HepG2 (cell line): Measurements from ENCODE around the gene MBLAC1. TPM values are rescaled to one million over a fixed set of nuclear protein-coding genes. Genes with fewer than 3 reads are reported as not detected.
A peak's percentile ranks its signal among the peaks of the same experiment; 100 is the strongest.

ENCODE experiments used
- CBX5 ChIP-seq: sonication (generic); formaldehyde crosslinking; IDR thresholded peaks from 2 replicates; pipeline ENCODE4 v1.4.0; 2020; ENCODE audit warnings: missing genetic modification reagents, borderline replicate concordance
- CCAR2 ChIP-seq: fragments of 200-400 bp; formaldehyde crosslinking; optimal IDR thresholded peaks from 2 replicates; pipeline ENCODE3; 2018; ENCODE audit warnings: low read depth, mild to moderate bottlenecking, low read length, moderate library complexity
- FOSL1 ChIP-seq: sonication (generic); formaldehyde crosslinking; IDR thresholded peaks from 2 replicates; pipeline ENCODE4 v1.9.0; 2021; ENCODE audit warnings: missing genetic modification reagents, borderline replicate concordance
- MYC ChIP-seq: sonication (generic); formaldehyde crosslinking; IDR thresholded peaks from 2 replicates; pipeline ENCODE4 v1.9.0; 2021; ENCODE audit warnings: missing genetic modification reagents, borderline replicate concordance
- NFYC ChIP-seq: IDR thresholded peaks from 2 replicates; pipeline ENCODE4 v1.6.1; 2016; ENCODE audit warnings: missing genetic modification reagents, missing compliant biosample characterization
- TARDBP ChIP-seq: sonication (generic); formaldehyde crosslinking; IDR thresholded peaks from 2 replicates; pipeline ENCODE4 v1.8.0; 2022; ENCODE audit warnings: mild to moderate bottlenecking, missing genetic modification reagents
- TGIF2 ChIP-seq: IDR thresholded peaks from 2 replicates; pipeline ENCODE4 v1.6.1; 2016; ENCODE audit warnings: control low read depth, missing compliant biosample characterization
- WIZ ChIP-seq: sonication (generic); formaldehyde crosslinking; IDR thresholded peaks from 2 replicates; pipeline ENCODE4 v1.5.1; 2020; ENCODE audit warnings: mild to moderate bottlenecking, missing genetic modification reagents
- ZNF230 ChIP-seq: sonication (generic); formaldehyde crosslinking; IDR thresholded peaks from 2 replicates; pipeline ENCODE4 v1.4.0; 2020; ENCODE audit warnings: mild to moderate bottlenecking, missing genetic modification reagents
- ZNF33B ChIP-seq: sonication (generic); formaldehyde crosslinking; IDR thresholded peaks from 2 replicates; pipeline ENCODE4 v1.5.1; 2020; ENCODE audit warnings: mild to moderate bottlenecking, missing genetic modification reagents
- ZNF446 ChIP-seq: sonication (generic); formaldehyde crosslinking; IDR thresholded peaks from 2 replicates; pipeline ENCODE4 v1.5.0; 2020; ENCODE audit warnings: mild to moderate bottlenecking, missing genetic modification reagents
- ZNF607 ChIP-seq: sonication (generic); formaldehyde crosslinking; IDR thresholded peaks from 2 replicates; pipeline ENCODE4 v1.5.1; 2020; ENCODE audit warnings: missing genetic modification reagents, mild to moderate bottlenecking, borderline replicate concordance
- ZNF619 ChIP-seq: sonication (generic); formaldehyde crosslinking; IDR thresholded peaks from 2 replicates; pipeline ENCODE4 v1.4.0; 2020; ENCODE audit warnings: mild to moderate bottlenecking, missing genetic modification reagents
- ZNF777 ChIP-seq: sonication (generic); formaldehyde crosslinking; IDR thresholded peaks from 2 replicates; pipeline ENCODE4 v1.4.0; 2020; ENCODE audit warnings: missing genetic modification reagents
- polyA plus RNA-seq, 8 experiments: library from polyadenylated mRNA; depleted of rRNA in 3 of 8; stranded (reverse) in 7 of 8; unstranded in 1 of 8; fragments of >200 nt; fragmentation: Illumina TruSeq in 4 of 8; extraction: Trizol in 4 of 8; gene quantifications; 2 replicates each; pipeline versions ENCODE4 v1.2.1 to v1.2.3, GENCODE V29; 2011 to 2016; ENCODE audit warnings: low read depth in 4 of 8, missing spikeins in 1 of 8, mixed read lengths in 1 of 8; ENCODE audit not compliant: insufficient read depth in 1 of 8
- total RNA-seq, 5 experiments: library from RNA; depleted of rRNA; stranded (reverse); fragments of >200 nt; fragmentation: Illumina TruSeq; extraction: Trizol; gene quantifications; 2 replicates each; pipeline ENCODE4 v1.2.3, GENCODE V29; 2016; ENCODE audit warnings: low read depth in 1 of 5
- TF ChIP-seq, protein P1 (sequence below): sonication (generic); formaldehyde crosslinking; IDR thresholded peaks from 2 replicates; pipeline ENCODE4 v1.5.0; 2020; ENCODE audit warnings: mild to moderate bottlenecking, missing genetic modification reagents
- TF ChIP-seq, protein P2 (sequence below): sonication (generic); formaldehyde crosslinking; IDR thresholded peaks from 2 replicates; pipeline ENCODE4 v1.4.0; 2020; ENCODE audit warnings: missing genetic modification reagents
- TF ChIP-seq, protein P3 (sequence below): sonication (generic); formaldehyde crosslinking; IDR thresholded peaks from 2 replicates; pipeline ENCODE4 v1.4.0; 2020; ENCODE audit warnings: missing genetic modification reagents, borderline replicate concordance
- TF ChIP-seq, protein P4 (sequence below): sonication (generic); formaldehyde crosslinking; IDR thresholded peaks from 2 replicates; pipeline ENCODE4 v1.4.0; 2020; ENCODE audit warnings: missing genetic modification reagents

Gene MBLAC1
- total and polyA plus RNA-seq, 2 of the 13 experiments (the other 11 are each of a cell fraction or from before 2014, with no cell fraction given) = 0.79 to 2.1 TPM

DNA sequence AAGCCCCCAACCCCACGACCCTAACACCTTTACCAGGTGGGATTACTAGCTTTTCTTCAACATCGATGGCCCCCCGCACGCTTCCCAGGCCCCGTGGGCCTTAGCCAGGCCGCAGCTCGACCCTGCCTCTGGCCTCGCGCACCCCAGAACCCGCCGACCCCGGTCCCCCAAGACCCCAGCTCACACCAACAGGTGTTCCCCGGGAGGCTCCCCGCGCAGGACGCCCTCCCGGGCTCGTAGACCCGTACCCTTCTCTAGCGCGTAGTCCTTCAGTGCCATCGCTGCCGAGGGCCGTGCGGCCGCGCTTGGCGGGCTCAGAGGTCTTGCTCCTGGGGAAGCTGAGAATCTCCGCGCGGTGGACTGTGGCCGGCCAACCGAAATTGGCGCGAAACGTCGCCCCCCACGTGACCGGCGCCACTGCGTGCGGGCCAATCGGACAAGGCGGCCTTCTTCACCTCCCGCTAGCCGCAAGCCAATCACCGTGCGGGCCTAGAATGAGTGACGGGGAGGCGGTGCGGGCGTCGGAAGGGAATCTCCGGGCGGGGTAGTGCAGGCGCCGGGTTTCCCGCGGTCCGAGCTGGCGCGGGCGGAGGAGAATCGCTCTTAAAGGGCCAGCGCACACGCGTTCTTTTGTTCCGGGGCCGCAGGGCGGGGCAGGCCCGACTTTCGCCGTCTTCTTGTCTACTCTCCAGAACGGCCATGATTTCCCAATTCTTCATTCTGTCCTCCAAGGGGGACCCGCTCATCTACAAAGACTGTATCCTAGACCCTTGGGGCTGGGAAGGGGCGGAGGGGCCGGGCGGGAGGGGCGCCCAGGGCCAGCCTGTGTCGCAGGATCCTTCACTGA lies 25.5 kb upstream of the MBLAC1 start, which contains the start of the genes AP4M1 and MCM7 (continued):
- TF ChIP-seq ZNF446 (CRISPR knock-in tag) = no peak
- TF ChIP-seq TGIF2 (CRISPR knock-in tag) = no peak; the same call in 1 of the 2 replicates
- TF ChIP-seq MYC (CRISPR knock-in tag) = peak; percentile 63
- TF ChIP-seq, protein P1, sequence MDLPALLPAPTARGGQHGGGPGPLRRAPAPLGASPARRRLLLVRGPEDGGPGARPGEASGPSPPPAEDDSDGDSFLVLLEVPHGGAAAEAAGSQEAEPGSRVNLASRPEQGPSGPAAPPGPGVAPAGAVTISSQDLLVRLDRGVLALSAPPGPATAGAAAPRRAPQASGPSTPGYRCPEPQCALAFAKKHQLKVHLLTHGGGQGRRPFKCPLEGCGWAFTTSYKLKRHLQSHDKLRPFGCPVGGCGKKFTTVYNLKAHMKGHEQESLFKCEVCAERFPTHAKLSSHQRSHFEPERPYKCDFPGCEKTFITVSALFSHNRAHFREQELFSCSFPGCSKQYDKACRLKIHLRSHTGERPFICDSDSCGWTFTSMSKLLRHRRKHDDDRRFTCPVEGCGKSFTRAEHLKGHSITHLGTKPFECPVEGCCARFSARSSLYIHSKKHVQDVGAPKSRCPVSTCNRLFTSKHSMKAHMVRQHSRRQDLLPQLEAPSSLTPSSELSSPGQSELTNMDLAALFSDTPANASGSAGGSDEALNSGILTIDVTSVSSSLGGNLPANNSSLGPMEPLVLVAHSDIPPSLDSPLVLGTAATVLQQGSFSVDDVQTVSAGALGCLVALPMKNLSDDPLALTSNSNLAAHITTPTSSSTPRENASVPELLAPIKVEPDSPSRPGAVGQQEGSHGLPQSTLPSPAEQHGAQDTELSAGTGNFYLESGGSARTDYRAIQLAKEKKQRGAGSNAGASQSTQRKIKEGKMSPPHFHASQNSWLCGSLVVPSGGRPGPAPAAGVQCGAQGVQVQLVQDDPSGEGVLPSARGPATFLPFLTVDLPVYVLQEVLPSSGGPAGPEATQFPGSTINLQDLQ (CRISPR knock-in tag) = no peak
- TF ChIP-seq, protein P2, sequence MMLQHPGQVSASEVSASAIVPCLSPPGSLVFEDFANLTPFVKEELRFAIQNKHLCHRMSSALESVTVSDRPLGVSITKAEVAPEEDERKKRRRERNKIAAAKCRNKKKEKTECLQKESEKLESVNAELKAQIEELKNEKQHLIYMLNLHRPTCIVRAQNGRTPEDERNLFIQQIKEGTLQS (CRISPR knock-in tag) = no peak
- peak; percentile 62; the same call in 1 of the 2 replicates for TF ChIP-seq TARDBP (CRISPR knock-in tag)
- TF ChIP-seq FOSL1 (CRISPR knock-in tag) = no peak
- TF ChIP-seq ZNF619 = no peak
- TF ChIP-seq ZNF777 (CRISPR knock-in tag) = peak; percentile 20
- TF ChIP-seq, protein P3, sequence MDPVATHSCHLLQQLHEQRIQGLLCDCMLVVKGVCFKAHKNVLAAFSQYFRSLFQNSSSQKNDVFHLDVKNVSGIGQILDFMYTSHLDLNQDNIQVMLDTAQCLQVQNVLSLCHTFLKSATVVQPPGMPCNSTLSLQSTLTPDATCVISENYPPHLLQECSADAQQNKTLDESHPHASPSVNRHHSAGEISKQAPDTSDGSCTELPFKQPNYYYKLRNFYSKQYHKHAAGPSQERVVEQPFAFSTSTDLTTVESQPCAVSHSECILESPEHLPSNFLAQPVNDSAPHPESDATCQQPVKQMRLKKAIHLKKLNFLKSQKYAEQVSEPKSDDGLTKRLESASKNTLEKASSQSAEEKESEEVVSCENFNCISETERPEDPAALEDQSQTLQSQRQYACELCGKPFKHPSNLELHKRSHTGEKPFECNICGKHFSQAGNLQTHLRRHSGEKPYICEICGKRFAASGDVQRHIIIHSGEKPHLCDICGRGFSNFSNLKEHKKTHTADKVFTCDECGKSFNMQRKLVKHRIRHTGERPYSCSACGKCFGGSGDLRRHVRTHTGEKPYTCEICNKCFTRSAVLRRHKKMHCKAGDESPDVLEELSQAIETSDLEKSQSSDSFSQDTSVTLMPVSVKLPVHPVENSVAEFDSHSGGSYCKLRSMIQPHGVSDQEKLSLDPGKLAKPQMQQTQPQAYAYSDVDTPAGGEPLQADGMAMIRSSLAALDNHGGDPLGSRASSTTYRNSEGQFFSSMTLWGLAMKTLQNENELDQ (CRISPR knock-in tag) = no peak
- TF ChIP-seq ZNF33B (CRISPR knock-in tag) = peak; percentile 48; the same call in 1 of the 2 replicates
- TF ChIP-seq CBX5 (CRISPR knock-in tag) = no peak
- no peak; the same call in 1 of the 2 replicates for TF ChIP-seq ZNF230
- peak; percentile 95 for TF ChIP-seq NFYC (CRISPR knock-in tag)
- no peak; the same call in 1 of the 2 replicates for TF ChIP-seq ZNF607 (CRISPR knock-in tag)
- no peak for TF ChIP-seq CCAR2
- no peak for TF ChIP-seq WIZ
- TF ChIP-seq, protein P4, sequence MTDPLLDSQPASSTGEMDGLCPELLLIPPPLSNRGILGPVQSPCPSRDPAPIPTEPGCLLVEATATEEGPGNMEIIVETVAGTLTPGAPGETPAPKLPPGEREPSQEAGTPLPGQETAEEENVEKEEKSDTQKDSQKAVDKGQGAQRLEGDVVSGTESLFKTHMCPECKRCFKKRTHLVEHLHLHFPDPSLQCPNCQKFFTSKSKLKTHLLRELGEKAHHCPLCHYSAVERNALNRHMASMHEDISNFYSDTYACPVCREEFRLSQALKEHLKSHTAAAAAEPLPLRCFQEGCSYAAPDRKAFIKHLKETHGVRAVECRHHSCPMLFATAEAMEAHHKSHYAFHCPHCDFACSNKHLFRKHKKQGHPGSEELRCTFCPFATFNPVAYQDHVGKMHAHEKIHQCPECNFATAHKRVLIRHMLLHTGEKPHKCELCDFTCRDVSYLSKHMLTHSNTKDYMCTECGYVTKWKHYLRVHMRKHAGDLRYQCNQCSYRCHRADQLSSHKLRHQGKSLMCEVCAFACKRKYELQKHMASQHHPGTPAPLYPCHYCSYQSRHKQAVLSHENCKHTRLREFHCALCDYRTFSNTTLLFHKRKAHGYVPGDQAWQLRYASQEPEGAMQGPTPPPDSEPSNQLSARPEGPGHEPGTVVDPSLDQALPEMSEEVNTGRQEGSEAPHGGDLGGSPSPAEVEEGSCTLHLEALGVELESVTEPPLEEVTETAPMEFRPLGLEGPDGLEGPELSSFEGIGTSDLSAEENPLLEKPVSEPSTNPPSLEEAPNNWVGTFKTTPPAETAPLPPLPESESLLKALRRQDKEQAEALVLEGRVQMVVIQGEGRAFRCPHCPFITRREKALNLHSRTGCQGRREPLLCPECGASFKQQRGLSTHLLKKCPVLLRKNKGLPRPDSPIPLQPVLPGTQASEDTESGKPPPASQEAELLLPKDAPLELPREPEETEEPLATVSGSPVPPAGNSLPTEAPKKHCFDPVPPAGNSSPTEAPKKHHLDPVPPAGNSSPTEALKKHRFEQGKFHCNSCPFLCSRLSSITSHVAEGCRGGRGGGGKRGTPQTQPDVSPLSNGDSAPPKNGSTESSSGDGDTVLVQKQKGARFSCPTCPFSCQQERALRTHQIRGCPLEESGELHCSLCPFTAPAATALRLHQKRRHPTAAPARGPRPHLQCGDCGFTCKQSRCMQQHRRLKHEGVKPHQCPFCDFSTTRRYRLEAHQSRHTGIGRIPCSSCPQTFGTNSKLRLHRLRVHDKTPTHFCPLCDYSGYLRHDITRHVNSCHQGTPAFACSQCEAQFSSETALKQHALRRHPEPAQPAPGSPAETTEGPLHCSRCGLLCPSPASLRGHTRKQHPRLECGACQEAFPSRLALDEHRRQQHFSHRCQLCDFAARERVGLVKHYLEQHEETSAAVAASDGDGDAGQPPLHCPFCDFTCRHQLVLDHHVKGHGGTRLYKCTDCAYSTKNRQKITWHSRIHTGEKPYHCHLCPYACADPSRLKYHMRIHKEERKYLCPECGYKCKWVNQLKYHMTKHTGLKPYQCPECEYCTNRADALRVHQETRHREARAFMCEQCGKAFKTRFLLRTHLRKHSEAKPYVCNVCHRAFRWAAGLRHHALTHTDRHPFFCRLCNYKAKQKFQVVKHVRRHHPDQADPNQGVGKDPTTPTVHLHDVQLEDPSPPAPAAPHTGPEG (CRISPR knock-in tag) = no peak
